HL-60 (cell line): ENCODE measurements around the gene BARHL1.

Experiments used
- DNase-seq, 2 experiments: peaks; one replicate each; pipeline ENCODE4 v3.0.0-alpha.2; 2010 to 2020; ENCODE audit warnings: low read depth in 1 of 2, low spot score in 1 of 2
- H3K27ac ChIP-seq: fragments of 250-450 bp; sonication (Bioruptor Pico); replicated peaks from 2 replicates; pipeline ENCODE4 v1.5.1; 2020; ENCODE audit warnings: mild to moderate bottlenecking, moderate library complexity
- H3K27me3 ChIP-seq: fragments of 250-450 bp; sonication (Bioruptor Pico); 2 replicates; pipeline ENCODE4 v1.5.1; 2021; ENCODE audit warnings: mild to moderate bottlenecking, moderate library complexity; ENCODE audit not compliant: insufficient read depth, poor library complexity, severe bottlenecking
- H3K4me3 ChIP-seq: replicated peaks from 2 replicates; pipeline ENCODE4 v1.5.1; 2011; ENCODE audit warnings: mild to moderate bottlenecking, control low read depth, low read length; ENCODE audit not compliant: insufficient read depth
- GABPA ChIP-seq: IDR thresholded peaks from 2 replicates; pipeline ENCODE4 v1.6.1; 2012; ENCODE audit warnings: low read depth
- POLR2AphosphoS5 ChIP-seq: IDR thresholded peaks from 2 replicates; pipeline ENCODE4 v1.6.1; 2012; ENCODE audit warnings: low read depth
- SPI1 ChIP-seq: IDR thresholded peaks from 2 replicates; pipeline ENCODE4 v1.6.1; 2012; ENCODE audit warnings: low read depth, mild to moderate bottlenecking, borderline replicate concordance
- TF ChIP-seq, protein P1 (sequence below): IDR thresholded peaks from 2 replicates; pipeline ENCODE4 v1.6.1; 2012; ENCODE audit warnings: low read depth; ENCODE audit not compliant: insufficient replicate concordance
- TF ChIP-seq, protein P2 (sequence below): IDR thresholded peaks from one replicate; pipeline ENCODE4 v1.5.1; 2011; ENCODE audit warnings: low read length, control low read depth, inconsistent platforms; ENCODE audit not compliant: insufficient read depth

The BARHL1 gene

DNA sequence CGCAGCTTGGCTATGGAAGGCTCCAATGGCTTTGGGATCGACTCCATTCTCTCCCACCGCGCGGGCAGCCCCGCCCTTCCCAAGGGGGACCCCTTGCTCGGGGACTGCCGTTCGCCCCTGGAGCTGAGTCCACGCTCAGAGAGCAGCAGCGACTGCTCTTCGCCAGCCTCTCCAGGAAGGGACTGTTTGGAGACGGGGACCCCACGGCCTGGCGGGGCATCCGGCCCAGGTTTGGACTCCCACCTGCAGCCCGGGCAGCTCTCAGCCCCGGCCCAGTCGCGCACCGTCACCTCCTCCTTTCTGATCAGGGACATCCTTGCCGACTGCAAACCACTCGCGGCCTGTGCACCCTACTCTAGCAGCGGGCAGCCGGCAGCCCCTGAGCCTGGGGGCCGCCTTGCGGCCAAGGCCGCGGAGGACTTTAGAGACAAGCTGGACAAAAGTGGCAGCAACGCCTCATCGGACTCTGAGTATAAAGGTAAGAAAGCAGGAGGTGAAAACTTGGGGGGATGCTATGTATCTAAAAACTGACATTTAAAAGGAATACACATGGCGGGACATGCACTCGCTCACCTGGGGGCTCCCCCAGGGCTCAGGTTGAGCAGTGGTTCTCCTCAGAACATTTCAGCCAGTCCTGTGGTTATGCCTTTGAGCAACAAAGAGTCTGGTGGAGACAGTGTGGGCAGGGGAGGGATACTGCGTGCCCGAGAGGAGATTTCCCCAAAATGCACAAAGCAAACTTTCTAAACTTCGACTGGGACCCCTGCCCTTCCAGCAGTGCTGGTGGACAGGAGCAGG lies 579 bp downstream of the BARHL1 start:
- no peak for TF ChIP-seq POLR2AphosphoS5
- TF ChIP-seq, protein P1, sequence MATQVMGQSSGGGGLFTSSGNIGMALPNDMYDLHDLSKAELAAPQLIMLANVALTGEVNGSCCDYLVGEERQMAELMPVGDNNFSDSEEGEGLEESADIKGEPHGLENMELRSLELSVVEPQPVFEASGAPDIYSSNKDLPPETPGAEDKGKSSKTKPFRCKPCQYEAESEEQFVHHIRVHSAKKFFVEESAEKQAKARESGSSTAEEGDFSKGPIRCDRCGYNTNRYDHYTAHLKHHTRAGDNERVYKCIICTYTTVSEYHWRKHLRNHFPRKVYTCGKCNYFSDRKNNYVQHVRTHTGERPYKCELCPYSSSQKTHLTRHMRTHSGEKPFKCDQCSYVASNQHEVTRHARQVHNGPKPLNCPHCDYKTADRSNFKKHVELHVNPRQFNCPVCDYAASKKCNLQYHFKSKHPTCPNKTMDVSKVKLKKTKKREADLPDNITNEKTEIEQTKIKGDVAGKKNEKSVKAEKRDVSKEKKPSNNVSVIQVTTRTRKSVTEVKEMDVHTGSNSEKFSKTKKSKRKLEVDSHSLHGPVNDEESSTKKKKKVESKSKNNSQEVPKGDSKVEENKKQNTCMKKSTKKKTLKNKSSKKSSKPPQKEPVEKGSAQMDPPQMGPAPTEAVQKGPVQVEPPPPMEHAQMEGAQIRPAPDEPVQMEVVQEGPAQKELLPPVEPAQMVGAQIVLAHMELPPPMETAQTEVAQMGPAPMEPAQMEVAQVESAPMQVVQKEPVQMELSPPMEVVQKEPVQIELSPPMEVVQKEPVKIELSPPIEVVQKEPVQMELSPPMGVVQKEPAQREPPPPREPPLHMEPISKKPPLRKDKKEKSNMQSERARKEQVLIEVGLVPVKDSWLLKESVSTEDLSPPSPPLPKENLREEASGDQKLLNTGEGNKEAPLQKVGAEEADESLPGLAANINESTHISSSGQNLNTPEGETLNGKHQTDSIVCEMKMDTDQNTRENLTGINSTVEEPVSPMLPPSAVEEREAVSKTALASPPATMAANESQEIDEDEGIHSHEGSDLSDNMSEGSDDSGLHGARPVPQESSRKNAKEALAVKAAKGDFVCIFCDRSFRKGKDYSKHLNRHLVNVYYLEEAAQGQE: peak; percentile 40
- DNase-seq: no peak
- H3K4me3 ChIP-seq: no peak overlapping the region
- H3K27me3 ChIP-seq: peaks cover 88% of the 10 kb centered on the region
- no peak overlapping the region for H3K27ac ChIP-seq

GRCh38 chr9:132583584-132584304 lies 1.3 kb downstream of the BARHL1 start:
- Histone ChIP-seq H3K4me3 (no peak overlapping the region), H3K27ac (no peak overlapping the region), H3K27me3 (peaks cover 89% of the 10 kb centered on the region)
- no peak for TF ChIP-seq POLR2AphosphoS5
- TF ChIP-seq, protein P2, sequence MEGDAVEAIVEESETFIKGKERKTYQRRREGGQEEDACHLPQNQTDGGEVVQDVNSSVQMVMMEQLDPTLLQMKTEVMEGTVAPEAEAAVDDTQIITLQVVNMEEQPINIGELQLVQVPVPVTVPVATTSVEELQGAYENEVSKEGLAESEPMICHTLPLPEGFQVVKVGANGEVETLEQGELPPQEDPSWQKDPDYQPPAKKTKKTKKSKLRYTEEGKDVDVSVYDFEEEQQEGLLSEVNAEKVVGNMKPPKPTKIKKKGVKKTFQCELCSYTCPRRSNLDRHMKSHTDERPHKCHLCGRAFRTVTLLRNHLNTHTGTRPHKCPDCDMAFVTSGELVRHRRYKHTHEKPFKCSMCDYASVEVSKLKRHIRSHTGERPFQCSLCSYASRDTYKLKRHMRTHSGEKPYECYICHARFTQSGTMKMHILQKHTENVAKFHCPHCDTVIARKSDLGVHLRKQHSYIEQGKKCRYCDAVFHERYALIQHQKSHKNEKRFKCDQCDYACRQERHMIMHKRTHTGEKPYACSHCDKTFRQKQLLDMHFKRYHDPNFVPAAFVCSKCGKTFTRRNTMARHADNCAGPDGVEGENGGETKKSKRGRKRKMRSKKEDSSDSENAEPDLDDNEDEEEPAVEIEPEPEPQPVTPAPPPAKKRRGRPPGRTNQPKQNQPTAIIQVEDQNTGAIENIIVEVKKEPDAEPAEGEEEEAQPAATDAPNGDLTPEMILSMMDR: no peak
- no peak for TF ChIP-seq GABPA
- TF ChIP-seq, protein P1: no peak
- TF ChIP-seq SPI1: no peak
- no peak for DNase-seq

GRCh38 chr9:132584601-132585560 lies 2.5 kb downstream of the BARHL1 start:
- Histone ChIP-seq H3K27me3 (peaks cover 87% of the 10 kb centered on the region), H3K4me3 (no peak overlapping the region), H3K27ac (no peak overlapping the region)
- no peak for DNase-seq
- TF ChIP-seq POLR2AphosphoS5: no peak
- TF ChIP-seq, protein P2: no peak
- TF ChIP-seq, protein P1: no peak
